ENCODE data around the gene POLD2. TPM values are rescaled to one million over a fixed set of nuclear protein-coding genes. Genes with fewer than 3 reads are reported as not detected.
"Not testable (repeated sequence)": the region's sequence is repeated elsewhere in the genome, so short reads cannot be mapped to it uniquely, and the experiment has no call there.

The POLD2 gene
- 100 to 1,000 TPM in 2 of 3 donors, 10 to 100 TPM in 1; 99.5 to 127 (median 117) TPM for polyA plus RNA-seq (ENCODE audit: insufficient read length in 3 of 3)

DNA sequence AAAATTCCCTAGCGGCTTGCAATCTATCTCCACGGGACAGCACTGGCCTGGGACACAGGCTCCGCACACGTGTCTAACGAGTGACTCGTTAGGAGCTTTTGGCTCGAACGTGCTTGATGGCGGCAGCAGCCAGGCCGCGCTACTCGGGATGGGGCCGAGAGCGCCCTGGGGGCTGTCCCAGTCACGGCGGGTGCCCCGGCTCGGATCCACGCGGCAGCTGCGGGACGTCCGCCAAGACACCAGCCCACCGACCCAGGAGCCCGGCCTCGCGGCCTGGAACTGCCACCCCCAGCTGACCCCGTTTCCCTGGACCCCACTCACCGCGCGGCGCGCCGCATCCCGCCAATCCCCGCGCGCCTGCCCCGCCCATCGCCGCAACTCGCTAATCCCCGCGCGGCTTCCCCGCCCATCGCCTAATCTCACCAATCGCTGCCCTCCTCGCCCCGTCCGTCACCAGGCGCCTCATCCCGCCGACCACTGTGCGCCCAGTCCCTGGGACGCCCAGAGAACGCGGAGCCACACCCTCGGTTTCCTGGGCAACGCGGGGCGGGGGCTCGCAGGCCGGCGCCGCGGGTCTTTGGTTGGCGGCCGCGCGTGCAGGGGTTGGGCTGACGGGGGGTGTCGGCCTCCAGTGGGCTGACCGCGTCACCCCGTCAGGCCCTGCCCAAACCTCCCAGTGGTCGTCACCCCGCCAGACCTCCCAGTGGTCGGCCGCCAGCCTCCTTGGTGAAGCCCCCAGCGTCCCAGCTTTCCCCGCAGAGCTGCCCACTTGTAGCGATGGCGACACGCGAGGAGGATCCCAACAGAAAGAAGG lies at the start of gene POLD2:
POLD2 (minus strand) TSS at position 359 of the 814 bp plus-strand sequence. CDS start 1,495 bp downstream, outside the sequence.
- DNase-seq (ENCODE audit: low read depth in 3 of 3, low spot score in 2 of 3): peak; percentile 84 to 94 (median 91)

DNA sequence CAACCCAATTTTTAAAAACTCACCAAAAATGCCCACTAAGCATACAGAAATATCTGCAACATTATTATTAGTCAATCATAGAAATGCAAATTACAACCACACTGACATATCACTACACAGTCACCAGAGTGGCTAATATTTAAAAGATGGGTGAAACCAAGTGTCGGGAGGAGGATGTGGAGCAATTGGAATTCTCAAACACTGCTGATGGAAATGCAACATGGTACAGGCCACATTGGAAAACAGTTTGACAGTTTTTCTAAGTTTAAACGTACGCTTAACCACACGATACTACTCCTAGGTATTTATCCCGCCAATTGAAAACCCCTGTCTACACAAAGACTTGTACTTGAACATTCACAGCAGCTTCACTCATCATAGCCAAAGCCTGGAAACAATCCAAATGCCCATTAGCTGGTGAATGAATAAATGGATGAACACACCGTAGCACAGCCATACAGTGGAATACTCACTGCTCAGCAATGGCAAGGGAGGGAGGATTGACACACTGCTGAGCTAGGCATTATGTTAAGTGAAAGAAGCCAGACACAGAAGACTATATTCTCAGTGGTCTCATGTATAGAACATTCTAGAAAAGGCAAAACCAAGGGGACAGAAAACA lies 49.6 kb upstream of the POLD2 start:
- no peak for DNase-seq (ENCODE audit: low read depth in 3 of 3, low spot score in 2 of 3)

DNA sequence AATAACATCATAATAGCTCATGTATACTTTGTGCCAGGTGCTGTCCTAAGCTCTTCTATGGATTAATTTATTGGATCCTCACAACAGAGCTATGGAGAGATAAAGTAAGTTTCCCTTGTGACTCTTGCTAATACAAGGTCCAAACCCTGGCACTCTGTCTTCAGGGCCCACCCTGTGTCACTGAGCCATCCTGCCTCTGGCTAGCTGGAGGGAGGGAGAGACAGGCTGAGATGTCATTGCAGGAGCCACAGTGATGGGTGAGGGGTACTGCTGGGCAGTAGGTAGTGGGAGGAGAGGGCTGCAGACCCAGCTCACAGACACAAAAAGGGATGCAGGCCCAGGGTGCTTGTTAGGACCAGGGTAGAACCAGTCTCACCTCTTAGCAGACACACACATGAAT lies 49.0 kb upstream of the POLD2 start:
- no peak for DNase-seq (ENCODE audit: low read depth in 3 of 3, low spot score in 2 of 3)

DNA sequence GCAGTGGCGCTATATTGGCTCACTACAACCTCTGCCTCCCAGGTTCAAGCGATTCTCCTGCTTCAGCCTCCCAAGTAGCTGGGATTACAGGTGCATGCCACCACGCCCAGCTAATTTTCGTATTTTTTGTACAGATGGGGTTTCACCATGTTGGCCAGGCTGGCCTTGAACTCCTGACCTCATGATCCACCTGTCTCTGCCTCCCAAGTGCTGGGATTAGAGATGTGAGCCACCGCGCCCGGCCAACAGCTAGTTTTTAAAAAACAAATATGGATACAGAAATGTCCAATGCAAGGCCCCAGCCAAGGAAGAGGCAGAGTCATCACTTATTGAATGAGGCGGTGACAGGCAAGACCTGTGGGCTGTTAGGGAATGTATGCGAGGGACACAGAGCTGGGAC lies 48.6 kb upstream of the POLD2 start:
- DNase-seq (ENCODE audit: low read depth in 3 of 3, low spot score in 2 of 3): not testable (repeated sequence)

DNA sequence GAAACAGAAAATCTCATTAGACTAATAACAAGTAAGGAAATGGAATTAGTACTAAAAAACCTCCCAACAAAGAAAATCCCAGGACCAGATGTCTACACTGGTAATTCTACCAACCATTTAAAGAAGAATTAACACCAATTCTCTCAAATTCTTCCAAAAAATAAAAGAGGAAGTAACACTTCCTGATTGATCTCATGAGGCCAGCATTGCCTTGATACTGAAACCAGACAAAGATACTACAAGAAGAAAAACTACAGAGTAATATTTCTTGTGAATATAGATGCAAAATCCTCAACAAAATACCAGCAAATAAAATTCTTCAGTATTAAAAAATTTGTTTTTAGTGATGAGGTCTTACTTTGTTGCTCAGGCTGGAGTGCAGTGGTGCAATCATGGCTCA lies 44.6 kb upstream of the POLD2 start:
- DNase-seq (ENCODE audit: low read depth in 3 of 3, low spot score in 2 of 3): no peak

DNA sequence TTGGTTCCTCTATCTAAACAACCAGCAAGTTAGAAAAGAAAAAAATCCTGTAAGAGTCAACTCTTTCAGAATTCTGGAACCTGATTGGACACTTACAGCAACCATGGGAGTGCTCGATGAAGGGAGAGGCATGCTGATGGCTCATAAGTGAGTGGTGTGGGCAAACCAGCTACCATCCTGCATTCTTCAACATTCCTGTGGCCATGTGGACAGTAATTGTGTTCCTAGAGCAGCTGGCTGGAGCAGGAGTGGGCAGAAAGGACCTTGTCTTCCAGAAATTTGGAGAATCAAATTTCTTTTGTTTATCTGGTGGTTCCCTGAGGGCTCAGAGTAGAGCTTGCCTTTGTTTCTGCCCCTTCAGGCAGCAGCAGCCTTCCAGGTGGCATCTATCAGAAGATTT lies 40.2 kb upstream of the POLD2 start:
- DNase-seq (ENCODE audit: low read depth in 3 of 3, low spot score in 2 of 3): no peak

DNA sequence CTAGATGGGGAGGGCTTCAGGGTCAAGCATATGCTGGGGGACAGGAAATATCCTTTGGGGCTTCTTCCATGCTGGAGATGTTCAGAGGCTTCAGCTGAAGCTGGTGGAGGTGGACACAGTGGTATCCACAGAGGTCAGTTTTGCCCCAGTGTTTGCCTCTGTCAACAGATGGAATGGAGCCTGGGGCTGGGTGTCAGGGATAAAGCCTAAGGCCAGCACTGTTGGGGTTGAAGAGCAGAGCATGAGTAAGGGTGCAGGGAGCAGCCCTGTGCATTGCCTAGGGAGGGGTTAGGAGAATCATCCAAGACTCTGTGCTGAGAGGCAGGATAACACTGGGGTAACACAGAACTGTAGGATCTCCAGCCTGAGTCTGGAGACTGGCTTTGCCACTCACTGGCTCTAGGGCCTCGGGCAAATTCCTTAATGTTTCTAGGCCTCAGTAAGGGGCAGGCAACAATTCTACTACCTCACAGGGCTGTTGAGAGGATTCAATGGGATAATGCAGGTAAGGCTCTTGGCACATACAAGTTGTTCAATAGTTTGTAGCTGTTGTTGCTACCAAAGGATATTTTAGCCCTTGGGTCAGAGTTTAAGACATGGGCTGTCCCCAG lies 39.5 kb upstream of the POLD2 start:
- no peak for DNase-seq (ENCODE audit: low read depth in 3 of 3, low spot score in 2 of 3)

DNA sequence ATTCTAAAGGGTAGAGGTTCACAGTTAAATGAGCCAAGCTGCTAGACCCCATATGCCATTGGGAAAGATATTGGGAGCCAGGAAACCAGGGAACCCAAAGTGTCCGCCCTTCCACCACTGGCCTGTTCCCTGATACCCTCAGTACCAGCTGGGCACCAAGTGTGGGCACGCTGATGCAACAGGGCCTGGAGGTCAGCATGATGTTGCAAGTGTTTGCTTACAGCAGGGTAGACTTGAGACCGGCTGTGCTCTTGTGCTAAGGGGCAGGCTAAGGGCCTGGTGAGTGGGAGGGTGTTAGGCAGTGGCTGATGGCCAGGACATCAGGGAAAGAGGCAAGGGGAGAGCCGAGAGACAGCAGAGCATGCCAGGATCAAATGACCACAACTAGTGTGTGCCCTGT lies 38.8 kb upstream of the POLD2 start:
- DNase-seq (ENCODE audit: low read depth in 3 of 3, low spot score in 2 of 3): no peak

DNA sequence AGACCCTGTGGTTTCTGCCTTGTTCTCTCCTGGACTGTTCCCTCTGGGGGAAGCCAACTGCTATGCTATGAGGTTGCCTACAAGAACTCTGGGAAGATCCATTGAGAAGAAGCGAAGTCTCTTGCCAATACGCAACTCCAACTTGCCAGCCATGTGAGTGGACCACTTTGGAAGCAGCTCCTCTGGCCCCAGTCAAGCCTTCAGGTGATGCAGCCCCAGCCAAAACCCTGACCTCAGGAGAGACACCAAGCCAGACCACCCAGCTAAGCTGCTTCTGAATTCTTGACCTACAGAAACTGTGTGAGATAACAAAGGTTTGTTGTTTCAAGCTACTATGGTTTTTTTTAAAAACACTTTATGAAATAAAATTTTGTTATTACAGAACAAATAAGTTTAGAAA lies 38.0 kb upstream of the POLD2 start:
- no peak for DNase-seq (ENCODE audit: low read depth in 3 of 3, low spot score in 2 of 3)

DNA sequence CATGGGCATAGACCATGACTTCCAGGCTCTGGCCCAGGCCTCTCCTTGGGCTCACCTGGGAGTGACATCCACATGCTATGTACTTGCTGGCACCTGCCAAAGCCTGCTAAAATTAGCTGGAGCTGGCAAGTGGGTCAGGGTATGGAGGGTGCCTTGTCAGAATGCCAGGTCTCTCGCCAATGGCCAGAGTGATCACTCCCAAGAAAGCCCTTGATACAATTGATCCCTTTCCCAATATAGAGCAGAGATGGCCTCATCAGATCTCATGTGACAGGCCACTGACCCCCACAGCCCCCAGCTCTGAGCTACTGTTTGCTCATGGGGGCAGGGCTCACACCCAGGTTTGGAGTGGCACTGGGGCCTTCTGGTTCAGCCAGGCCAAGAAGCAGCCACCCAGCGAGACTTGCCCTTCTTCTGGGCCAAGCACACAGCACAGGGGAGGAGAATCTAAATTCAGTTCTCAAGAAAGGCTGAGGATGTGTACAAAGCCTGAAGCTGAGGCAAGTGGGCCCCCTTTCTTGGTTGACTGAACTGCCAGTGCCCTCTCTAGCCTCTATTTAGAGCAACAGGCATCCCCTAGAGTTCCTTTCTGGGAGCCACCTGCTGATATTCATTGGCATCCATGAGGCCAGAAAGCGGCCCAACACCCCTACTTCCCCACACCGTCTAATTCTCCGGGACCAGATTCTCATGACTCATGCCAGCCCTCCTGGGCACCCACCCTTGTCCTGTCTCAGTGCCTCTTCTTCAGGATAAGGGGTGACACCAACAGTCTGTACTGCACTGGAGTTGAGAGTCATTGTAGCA lies 36.7 kb upstream of the POLD2 start:
- no peak for DNase-seq (ENCODE audit: low read depth in 3 of 3, low spot score in 2 of 3)

DNA sequence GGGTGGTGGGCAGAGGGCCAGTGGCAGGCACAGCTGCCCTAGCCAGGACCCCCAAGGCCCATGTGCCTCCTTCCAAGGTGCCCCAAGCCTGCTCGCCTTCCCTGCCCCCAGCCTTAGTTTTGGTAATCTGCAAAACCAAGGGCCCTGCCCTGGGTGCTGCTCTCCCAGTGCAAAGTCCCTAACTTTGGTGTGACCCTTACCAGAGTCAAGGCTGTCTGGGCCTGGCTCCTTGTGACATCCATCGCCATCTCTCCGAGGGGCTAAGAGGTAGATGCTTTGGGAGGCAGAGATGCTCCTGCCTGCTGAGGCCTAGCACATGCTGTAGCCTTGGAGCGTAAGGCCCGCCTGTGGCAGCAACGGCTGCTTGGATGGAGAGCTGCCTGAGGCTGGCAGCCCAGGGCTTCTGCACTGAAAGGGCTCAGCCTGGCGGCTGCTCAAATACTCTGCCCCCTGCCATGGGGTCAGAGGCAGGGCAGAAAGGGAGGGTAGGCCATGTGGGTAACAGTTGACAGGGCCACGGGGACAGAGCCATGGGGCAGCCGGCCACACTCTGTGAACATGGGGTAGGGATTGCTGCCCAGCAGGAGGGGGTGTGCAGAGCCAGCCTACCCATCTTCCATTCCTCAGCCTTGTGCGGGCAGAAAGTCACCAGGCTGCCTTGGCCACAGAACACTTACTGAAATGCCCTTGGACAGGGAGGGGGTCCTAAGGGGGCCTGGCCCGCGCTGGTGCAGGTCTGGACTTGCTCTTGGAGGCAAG lies 35.7 kb upstream of the POLD2 start:
- DNase-seq (ENCODE audit: low read depth in 3 of 3, low spot score in 2 of 3): no peak

DNA sequence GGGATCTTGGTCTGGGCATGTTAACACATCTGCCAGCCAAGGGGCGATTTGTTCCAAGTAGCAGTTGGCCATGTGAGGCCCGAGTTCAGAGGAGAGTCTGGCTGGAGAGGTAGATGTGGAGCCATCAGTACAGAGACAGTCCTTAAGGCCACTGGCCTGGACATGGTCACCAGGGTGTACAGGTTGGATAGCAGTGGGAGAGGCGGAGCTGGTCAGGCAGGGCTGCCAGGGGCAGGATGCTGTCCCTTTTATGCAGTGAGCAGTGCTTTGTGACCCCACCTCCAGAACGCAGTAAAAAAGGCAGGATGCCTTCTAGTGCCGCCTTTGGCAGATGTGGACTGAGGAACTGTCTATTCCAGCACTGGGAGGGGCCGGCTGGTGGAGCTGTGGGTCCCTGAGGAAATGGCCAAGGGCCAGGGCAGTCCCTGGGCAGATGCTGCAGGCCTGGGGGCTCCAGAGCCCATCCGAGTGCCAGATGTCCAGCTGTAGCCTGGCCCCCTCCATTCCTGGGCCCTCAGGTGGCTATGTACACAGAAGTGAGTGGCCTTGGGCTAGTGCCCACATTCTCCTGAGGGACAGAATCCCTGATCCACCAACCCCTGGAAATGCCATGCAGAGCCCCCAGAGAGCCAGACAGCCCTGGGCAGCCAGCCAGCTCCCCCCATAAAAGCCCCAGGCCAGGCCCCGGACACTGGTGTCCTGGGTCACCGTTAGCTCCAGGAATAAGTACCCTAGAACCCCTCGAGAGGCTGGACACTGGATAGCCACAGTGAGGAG lies 34.9 kb upstream of the POLD2 start:
- no peak for DNase-seq (ENCODE audit: low read depth in 3 of 3, low spot score in 2 of 3)

DNA sequence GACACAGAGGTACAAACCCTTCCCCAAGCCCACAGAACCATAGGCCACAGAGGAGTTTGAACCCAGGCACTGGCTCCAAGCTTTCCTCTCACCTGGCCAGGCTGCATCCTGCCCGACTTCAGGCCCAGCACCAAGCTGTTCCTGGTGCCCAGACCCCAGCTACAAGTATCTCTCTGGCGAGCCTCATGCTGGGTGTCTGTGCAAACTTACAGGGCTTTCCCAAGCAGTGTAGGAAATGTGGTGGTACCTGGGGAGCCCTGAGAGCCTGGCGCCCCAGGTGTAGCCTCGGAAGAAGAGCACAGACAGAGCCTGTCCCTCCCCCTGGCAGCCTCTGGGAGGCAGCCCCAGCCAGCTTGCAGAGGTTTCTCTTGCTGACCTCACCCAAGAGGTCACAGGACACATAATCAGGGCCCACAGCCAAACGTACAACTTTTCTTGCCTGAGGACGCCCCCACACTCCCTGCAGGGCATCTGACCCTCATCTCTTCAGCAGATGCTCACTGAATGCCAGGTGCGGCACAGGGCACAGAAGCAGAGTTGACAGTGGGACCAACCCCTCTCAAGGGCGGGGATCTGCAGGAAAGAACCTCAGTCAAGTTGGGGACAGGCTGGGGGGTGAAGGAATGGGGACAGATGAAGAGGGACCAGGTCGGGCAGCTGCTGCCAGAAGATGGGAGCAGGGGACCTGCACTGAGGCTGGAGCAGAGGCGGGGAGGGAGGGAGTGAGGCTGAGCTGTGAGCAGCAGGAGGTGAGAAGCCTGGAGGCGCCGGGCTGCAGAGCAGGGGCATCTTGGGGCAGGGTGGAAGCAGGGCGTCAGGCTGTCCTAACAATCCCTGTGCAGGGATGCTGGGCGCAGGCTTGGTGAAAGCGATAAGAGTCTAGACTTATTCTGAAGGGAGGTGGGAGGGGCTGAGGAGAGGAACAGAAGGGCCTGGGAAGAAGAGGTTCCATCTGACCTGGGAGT lies 34.0 kb upstream of the POLD2 start:
- DNase-seq (ENCODE audit: low read depth in 3 of 3, low spot score in 2 of 3): no peak

DNA sequence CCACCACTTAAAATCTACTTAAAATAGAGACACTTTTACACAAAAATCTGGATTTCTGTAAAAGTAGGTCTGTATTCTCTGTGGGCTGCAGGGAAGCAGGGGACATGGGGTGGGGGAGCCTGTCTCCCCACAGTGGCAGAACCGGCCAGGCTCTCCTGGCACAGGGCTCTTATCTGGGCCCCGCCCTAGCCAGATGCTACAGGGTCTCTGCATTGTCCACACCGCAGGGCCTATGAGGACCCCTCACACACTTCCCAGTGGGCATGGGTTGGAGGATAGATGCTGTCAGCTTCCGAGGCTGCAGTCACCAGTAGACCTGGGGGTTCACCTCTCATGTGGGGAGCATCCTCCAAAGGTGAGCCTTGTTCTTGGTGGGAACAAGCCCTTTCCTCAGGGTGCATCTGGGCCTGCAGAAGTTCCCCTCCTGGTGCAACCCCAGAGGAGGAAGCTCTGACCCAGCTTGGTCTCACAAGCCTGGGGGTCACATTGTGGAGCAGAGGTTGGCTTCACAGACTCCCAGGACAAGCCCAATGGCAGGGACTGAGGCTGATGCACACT lies 33.2 kb upstream of the POLD2 start:
- no peak for DNase-seq (ENCODE audit: low read depth in 3 of 3, low spot score in 2 of 3)

DNA sequence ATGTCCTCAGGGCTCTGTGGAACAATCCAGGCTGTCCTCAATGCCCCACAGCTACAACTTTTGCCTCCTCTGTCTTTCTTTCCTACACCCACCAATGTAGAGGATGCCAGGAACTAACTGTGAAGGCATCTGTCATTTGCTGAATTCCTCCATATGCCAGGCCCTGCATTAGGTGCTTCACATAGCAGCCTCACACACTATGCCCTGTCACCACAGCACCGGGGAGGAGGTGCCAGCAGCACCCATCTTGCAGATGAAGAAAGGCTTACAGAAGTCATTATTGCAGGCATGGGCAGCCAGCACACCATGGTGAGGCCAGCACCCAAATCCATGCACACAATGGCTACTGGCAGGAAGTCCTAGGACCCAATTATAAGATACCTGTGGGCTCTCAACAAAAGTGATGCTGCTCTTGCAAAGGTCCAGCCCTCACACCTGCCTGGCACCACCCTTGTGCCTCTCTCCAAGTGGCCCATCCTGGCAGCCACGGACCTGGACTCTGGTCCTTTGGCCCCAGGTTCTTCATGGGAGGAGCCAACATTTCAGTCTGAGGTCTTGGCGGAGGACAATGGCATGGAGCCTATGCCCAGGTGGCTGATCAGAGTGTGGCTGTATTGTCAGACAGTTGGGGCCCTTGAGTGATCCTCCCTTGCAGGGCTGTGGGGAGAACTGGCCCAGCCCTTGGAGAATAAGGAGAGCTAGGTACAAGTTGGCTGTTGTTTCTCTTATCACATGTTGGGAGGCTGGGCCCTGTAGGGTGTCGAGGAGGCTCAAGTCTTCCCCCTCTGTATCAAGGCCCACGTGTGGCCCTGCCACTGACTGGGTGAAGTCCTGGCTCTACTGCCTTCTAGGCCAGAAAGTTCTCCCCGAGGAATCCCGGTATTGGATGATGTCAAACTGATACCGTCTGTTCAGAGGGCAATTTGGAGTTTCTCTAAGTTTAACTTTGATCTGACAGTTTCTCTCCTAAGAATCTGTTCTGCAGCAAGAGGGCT lies 32.1 kb upstream of the POLD2 start:
- DNase-seq (ENCODE audit: low read depth in 3 of 3, low spot score in 2 of 3): no peak

DNA sequence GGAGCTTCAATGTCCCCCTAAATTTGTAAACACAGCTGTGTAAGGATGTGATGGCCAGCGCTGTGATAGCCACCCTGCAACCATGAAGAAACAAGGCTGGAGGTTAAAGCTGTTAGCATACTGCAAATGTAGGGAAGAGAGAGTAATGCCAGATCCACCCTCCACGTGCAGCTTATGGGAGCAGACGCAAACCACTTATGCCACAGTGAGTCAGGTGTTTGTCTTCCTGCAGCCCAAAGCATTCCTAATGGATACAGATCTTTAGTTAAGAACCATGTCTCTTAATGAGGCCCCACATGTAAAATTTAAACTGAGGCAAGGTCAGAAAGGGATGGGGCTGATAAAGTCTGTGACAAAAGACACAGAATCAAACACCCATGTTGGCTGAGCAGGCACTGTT lies 31.4 kb upstream of the POLD2 start:
- DNase-seq (ENCODE audit: low read depth in 3 of 3, low spot score in 2 of 3): no peak

DNA sequence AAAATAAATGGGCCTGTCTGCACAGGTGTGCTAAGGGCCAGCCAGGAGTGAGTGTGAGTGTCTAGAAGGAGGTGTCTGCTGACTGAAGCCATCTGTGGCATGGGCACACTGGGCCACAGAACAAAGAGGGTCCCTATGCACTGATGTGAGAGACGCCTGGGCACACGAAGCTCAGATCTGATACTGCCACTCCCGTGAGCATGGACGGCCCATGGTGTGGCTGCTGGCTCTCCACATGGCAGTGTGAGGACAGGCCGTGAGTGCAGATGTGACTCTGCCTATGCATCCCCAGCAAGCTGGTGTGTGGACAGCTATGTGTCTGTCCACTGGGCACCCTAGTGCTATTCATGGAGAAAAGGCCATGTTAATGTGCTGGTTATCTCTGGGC lies 30.6 kb upstream of the POLD2 start:
- DNase-seq (ENCODE audit: low read depth in 3 of 3, low spot score in 2 of 3): no peak

Data from right renal cortex interstitium (tissue), 3 donors.